Activated B cell treated with CpG ODN at 0.5 μM for 24 hours (primary cell): ENCODE results near the gene GPBP1L1. TPM values are rescaled to one million over a fixed set of nuclear protein-coding genes. Genes with fewer than 3 reads are reported as not detected.

Experiments
- ATAC-seq: fragments of 200-7000 bp; cut with Tn5 transposase; one replicate; pipeline ENCODE4 v1.10.0; 2021; ENCODE audit warnings: low read depth, mild to moderate bottlenecking, moderate library complexity
- CTCF ChIA-PET: fragments of 350-600 bp; sonication (Branson Sonifier 250); formaldehyde crosslinking; loops from one replicate; lab custom pipeline; 2021; ENCODE audit warnings: antibody characterized with exemption; lab: Charles Lee
- POLR2A ChIA-PET: fragments of 350-600 bp; sonication (Branson Sonifier 250); formaldehyde crosslinking; loops from one replicate; lab custom pipeline; 2021; ENCODE audit warnings: antibody characterized with exemption; lab: Charles Lee
- DNase-seq: peaks from one replicate; pipeline ENCODE4 v3.0.0; 2022
- H3K27ac Mint-ChIP-seq: one replicate; pipeline ENCODE4 v1.8.0; 2020; ENCODE audit warnings: mixed read lengths
- H3K27me3 Mint-ChIP-seq: one replicate; pipeline ENCODE4 v1.8.0; 2021; ENCODE audit warnings: mixed read lengths
- H3K36me3 Mint-ChIP-seq: one replicate; pipeline ENCODE4 v1.8.0; 2021; ENCODE audit warnings: low read depth, mixed read lengths
- H3K4me1 Mint-ChIP-seq: one replicate; pipeline ENCODE4 v1.8.0; 2021; ENCODE audit warnings: mixed read lengths
- H3K4me3 Mint-ChIP-seq: one replicate; pipeline ENCODE4 v1.8.0; 2020; ENCODE audit warnings: mild to moderate bottlenecking, mixed read lengths
- H3K9me3 Mint-ChIP-seq: one replicate; pipeline ENCODE4 v1.8.0; 2020; ENCODE audit warnings: mixed read lengths
- CTCF ChIP-seq: fragments of 200-600 bp; IDR thresholded peaks from one replicate; pipeline ENCODE4 v1.8.0; 2022; ENCODE audit warnings: antibody characterized with exemption, mild to moderate bottlenecking
- intact Hi-C: fragments of 100-400 bp; cut with micrococcal nuclease; formaldehyde crosslinking; loops from one replicate; pipeline ENCODE4 v1.15.1; 2024
- total RNA-seq: library from RNA; stranded (reverse); gene quantifications from 2 replicates; pipeline ENCODE4 v1.2.3, GENCODE V29; 2022

Gene GPBP1L1
- total RNA-seq, 1 donor from 2014 or later = 138 TPM

DNA sequence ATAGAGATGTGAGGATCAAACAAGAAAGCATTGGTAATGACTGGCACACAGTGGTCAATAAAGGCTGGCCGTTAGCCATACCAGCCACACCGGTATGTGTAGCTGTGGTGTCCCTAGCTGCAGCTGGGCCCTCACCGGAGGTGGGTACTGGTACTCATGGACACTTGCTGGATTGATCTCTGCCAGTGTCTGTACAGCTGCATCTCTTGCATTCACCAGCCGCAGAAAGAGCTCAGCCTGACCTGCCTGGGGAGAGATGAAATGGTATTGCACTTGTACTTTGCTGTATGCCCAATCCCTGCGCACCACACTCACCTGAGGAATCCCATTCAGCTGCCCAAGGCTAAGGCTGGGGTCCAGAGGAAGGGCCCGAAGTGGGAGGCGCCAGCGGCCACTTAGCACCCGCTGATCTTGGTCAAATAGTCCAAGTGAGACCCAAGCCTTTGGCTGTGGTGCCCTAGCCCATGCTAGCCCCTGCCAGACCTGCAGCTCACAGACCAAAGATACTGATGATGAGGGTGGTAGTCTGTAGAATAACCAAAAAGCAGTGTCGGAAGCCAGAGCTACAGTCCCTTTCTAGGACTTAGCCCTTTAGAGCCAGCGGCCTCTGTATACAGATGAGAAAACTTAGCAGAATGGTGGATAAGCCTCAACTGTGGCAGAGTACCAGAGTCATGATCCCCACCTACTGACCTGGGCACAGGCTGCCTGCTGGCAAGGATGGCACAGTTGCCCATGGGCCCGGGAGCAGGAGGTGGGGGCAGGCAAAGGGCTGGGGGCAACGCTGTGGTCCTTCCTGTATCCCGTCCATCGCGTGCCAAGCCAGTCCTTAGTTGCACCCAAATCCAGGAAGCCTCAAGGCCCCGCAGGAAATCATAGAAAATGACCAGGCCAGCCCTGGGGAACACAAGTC lies 65.5 kb downstream of the GPBP1L1 start:
- peaks cover 66% of the 10 kb centered on the region for H3K36me3 Mint-ChIP-seq
- H3K4me1 Mint-ChIP-seq = peaks cover 8% of the 10 kb centered on the region
- intact Hi-C loops = no loop called here
- ATAC-seq (no peak), DNase-seq (no peak)
- no peaks in the 10 kb centered on the region for H3K27me3 Mint-ChIP-seq
- no peak overlapping the region for H3K4me3 Mint-ChIP-seq
- no peak overlapping the region for H3K27ac Mint-ChIP-seq
- H3K9me3 Mint-ChIP-seq = no peaks in the 10 kb centered on the region
- ChIA-PET POLR2A (no interaction called here), CTCF (no interaction called here)
- no peak for TF ChIP-seq CTCF

GRCh38 chr1:45619149-45619921 lies 67.0 kb downstream of the GPBP1L1 start:
- H3K36me3 Mint-ChIP-seq = peaks cover 72% of the 10 kb centered on the region
- intact Hi-C loops = no loop called here
- ATAC-seq (no peak), DNase-seq (no peak)
- H3K4me3 Mint-ChIP-seq = no peak overlapping the region
- CTCF ChIA-PET = no interaction called here
- POLR2A ChIA-PET = no interaction called here
- H3K9me3 Mint-ChIP-seq = no peaks in the 10 kb centered on the region
- peaks cover 19% of the 10 kb centered on the region for H3K4me1 Mint-ChIP-seq
- TF ChIP-seq CTCF = no peak
- H3K27me3 Mint-ChIP-seq = no peaks in the 10 kb centered on the region
- H3K27ac Mint-ChIP-seq = no peak overlapping the region

GRCh38 chr1:45617618-45618017 lies 68.7 kb downstream of the GPBP1L1 start:
- H3K4me1 Mint-ChIP-seq = peaks cover 19% of the 10 kb centered on the region
- ATAC-seq = no peak
- no peaks in the 10 kb centered on the region for H3K9me3 Mint-ChIP-seq
- TF ChIP-seq CTCF = no peak
- no peaks in the 10 kb centered on the region for H3K27me3 Mint-ChIP-seq
- ChIA-PET CTCF (no interaction called here), POLR2A (no interaction called here)
- H3K27ac Mint-ChIP-seq = no peak overlapping the region
- no peak overlapping the region for H3K4me3 Mint-ChIP-seq
- DNase-seq = no peak
- peaks cover 76% of the 10 kb centered on the region for H3K36me3 Mint-ChIP-seq
- intact Hi-C loops = no loop called here

DNA sequence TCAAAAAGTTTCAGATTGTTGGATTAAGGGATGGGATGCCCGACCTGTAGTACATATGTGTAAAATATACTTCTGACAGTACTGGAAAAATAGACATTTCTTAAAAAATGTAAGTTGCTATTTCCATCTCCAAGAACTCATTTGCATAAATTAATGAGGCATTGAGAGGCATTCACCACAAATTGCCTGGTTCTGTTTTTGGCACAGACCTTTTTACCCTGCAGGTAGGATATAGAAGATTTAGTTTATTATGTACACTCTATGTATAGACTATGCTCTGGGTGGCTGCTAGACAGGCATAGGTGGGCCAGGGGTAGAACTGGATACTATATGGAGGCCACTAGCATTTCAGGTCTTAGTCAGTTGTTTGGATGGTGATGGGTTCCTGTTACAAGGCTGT lies 70.4 kb downstream of the GPBP1L1 start:
- CTCF ChIA-PET = no interaction called here
- Mint-ChIP-seq H3K4me3 (no peak overlapping the region), H3K4me1 (peaks cover 19% of the 10 kb centered on the region), H3K36me3 (peaks cover 84% of the 10 kb centered on the region), H3K27me3 (no peaks in the 10 kb centered on the region), H3K9me3 (no peaks in the 10 kb centered on the region), H3K27ac (no peak overlapping the region)
- intact Hi-C loops = no loop called here
- no peak for DNase-seq
- TF ChIP-seq CTCF = no peak
- peak; percentile 60 for ATAC-seq
- POLR2A ChIA-PET = no interaction called here

DNA sequence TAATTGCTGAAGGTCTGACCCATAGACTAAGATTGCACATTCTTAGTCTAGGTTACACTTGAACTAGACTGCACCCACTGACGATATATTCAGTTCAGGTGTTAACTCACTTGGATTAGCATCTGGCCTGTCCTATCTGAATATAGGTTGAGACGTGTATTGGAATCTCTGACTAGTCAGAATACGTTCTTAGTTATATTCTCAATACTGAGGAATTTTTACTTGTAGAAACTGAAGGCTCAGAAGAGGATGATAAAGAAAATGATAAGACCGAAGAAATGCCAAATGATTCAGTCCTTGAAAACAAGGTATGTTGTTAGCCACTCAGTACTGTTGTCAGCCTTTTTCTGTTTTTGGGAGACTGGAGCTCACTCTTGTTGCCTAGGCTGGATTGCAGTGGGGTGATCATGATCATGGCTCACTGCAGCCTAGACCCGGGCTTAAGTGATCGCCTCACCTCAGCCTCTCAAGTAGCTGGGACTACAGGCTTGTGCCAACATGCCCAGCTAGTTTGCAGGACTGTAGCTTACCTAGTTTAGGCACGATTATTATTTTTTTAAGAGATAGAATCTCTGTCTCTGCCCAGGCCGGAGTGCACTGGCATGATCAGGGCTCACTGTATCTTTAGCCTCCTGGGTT lies 73.3 kb downstream of the GPBP1L1 start:
- ATAC-seq (no peak), DNase-seq (no peak)
- H3K36me3 Mint-ChIP-seq = peaks cover 90% of the 10 kb centered on the region
- intact Hi-C loops = no loop called here
- CTCF ChIA-PET = no interaction called here
- POLR2A ChIA-PET = no interaction called here
- no peaks in the 10 kb centered on the region for H3K27me3 Mint-ChIP-seq
- TF ChIP-seq CTCF = no peak
- H3K4me1 Mint-ChIP-seq = peaks cover 41% of the 10 kb centered on the region
- no peaks in the 10 kb centered on the region for H3K9me3 Mint-ChIP-seq
- no peak overlapping the region for H3K4me3 Mint-ChIP-seq
- H3K27ac Mint-ChIP-seq = no peak overlapping the region
